Lower leg skin (tissue), 3 donors: Measurements from ENCODE around the gene TFF2.

Experiments
- CTCF ChIP-seq, 3 donors: fragments of 450-650 bp; IDR thresholded peaks; one replicate each; pipeline ENCODE4 v1.5.1; 2016; ENCODE audit warnings: antibody characterized with exemption in 3 of 3, mild to moderate bottlenecking in 3 of 3, moderate library complexity in 2 of 3
- POLR2A ChIP-seq, 2 donors: fragments of 450-650 bp; IDR thresholded peaks; one replicate each; pipeline ENCODE4 v1.6.1; 2016 to 2017; ENCODE audit warnings: antibody characterized with exemption in 2 of 2, mild to moderate bottlenecking in 1 of 2, moderate library complexity in 1 of 2

DNA sequence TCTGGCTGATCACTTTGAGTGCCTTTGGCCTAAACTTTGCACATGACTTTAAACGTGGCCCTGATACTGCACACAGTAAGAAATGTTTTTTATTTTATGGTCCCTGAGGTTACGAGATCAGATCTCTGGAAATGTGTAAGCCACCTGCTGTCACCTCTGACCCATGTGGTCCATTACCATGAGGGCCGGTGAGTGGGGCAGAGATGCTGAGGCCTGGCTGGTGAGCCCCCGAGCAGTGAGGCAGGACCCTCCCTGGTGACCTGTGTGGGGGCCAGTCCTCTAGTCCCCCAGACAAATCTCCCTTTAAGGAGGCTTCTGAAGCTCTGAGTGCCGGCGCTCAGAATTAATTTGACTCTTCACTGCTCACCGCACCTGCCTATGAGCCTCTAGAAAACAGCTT is 48.0 kb downstream of the TFF2 start:
- TF ChIP-seq CTCF (IDR thresholded peaks at IDR 0.05): no peak
- no peak for TF ChIP-seq POLR2A (IDR thresholded peaks at IDR 0.05)
